ENCODE measurements around the gene CD58.

Gene CD58

GRCh38 chr1:116529681-116530080 lies 41.1 kb downstream of the CD58 start:
- Histone ChIP-seq H3K4me3 (ENCODE audit: low read depth, low read length) (no peak overlapping the region), H3K36me3 (ENCODE audit: control insufficient read depth in 2 of 2, insufficient read depth in 1 of 2, low read length in 2 of 2) (peaks cover 0 to 13% of the 10 kb centered on the region in 2 experiments; a peak in 1 of 3 replicates), H3K9me3 (ENCODE audit: control insufficient read depth, insufficient read depth, low read depth, low read length) (no peaks in the 10 kb centered on the region), H3K4me1 (ENCODE audit: control insufficient read depth, insufficient read depth, low read length) (no peaks in the 10 kb centered on the region), H3K27ac (ENCODE audit: extremely low read depth, low read depth, low read length) (no peak overlapping the region)
- ChIA-PET CTCF (interaction anchor here (0.6 kb wide), 1 partner anchor 468 kb away, joined by 3 read pairs; no protein-coding TSS in a partner anchor), POLR2A (no interaction called here)
- TF ChIP-seq KLF16 (tag by site-specific recombination; IDR thresholded peaks at IDR 0.05) (no peak), ZNF37A (tag by site-specific recombination; IDR thresholded peaks at IDR 0.05) (no peak), WT1 (tag by site-specific recombination; IDR thresholded peaks at IDR 0.05) (no peak), GLI2 (tag by site-specific recombination; IDR thresholded peaks at IDR 0.05; ENCODE audit: borderline replicate concordance, low read depth) (no peak), YY1 (tag by site-specific recombination; IDR thresholded peaks at IDR 0.05) (no peak), ZNF184 (tag by site-specific recombination; IDR thresholded peaks at IDR 0.05) (no peak), SCRT1 (tag by site-specific recombination; IDR thresholded peaks at IDR 0.05; ENCODE audit: borderline replicate concordance) (no peak), ZNF214 (tag by site-specific recombination; IDR thresholded peaks at IDR 0.05; ENCODE audit: borderline replicate concordance) (no peak), PRDM4 (tag by site-specific recombination; IDR thresholded peaks at IDR 0.05) (no peak), ZNF175 (tag by site-specific recombination; IDR thresholded peaks at IDR 0.05) (no peak), ZNF132 (tag by site-specific recombination; IDR thresholded peaks at IDR 0.05; ENCODE audit: borderline replicate concordance) (no peak), ZNF155 (tag by site-specific recombination; IDR thresholded peaks at IDR 0.05) (no peak), RBAK (tag by site-specific recombination; IDR thresholded peaks at IDR 0.05) (no peak), ZNF112 (tag by site-specific recombination; IDR thresholded peaks at IDR 0.05) (no peak), ZBTB8A (tag by site-specific recombination; IDR thresholded peaks at IDR 0.05) (no peak), ZNF664 (tag by site-specific recombination; IDR thresholded peaks at IDR 0.05) (no peak)
- TF ChIP-seq, protein P1, sequence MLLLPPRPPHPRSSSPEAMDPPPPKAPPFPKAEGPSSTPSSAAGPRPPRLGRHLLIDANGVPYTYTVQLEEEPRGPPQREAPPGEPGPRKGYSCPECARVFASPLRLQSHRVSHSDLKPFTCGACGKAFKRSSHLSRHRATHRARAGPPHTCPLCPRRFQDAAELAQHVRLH (tag by site-specific recombination; IDR thresholded peaks at IDR 0.05): no peak

GRCh38 chr1:116529199-116529631 lies 41.6 kb downstream of the CD58 start:
- no peaks in the 10 kb centered on the region for H3K9me3 ChIP-seq (ENCODE audit: control insufficient read depth, insufficient read depth, low read depth, low read length)
- TF ChIP-seq PATZ1 (tag by site-specific recombination; IDR thresholded peaks at IDR 0.05) (no peak), ZNF654 (tag by site-specific recombination; IDR thresholded peaks at IDR 0.05; ENCODE audit: low read depth) (no peak), ZNF184 (tag by site-specific recombination; IDR thresholded peaks at IDR 0.05) (no peak), GFI1B (tag by site-specific recombination; IDR thresholded peaks at IDR 0.05) (no peak), HIC1 (tag by site-specific recombination; IDR thresholded peaks at IDR 0.05) (no peak), ZNF324 (tag by site-specific recombination; IDR thresholded peaks at IDR 0.05) (no peak)
- TF ChIP-seq, protein P2, sequence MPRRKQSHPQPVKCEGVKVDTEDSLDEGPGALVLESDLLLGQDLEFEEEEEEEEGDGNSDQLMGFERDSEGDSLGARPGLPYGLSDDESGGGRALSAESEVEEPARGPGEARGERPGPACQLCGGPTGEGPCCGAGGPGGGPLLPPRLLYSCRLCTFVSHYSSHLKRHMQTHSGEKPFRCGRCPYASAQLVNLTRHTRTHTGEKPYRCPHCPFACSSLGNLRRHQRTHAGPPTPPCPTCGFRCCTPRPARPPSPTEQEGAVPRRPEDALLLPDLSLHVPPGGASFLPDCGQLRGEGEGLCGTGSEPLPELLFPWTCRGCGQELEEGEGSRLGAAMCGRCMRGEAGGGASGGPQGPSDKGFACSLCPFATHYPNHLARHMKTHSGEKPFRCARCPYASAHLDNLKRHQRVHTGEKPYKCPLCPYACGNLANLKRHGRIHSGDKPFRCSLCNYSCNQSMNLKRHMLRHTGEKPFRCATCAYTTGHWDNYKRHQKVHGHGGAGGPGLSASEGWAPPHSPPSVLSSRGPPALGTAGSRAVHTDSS (tag by site-specific recombination; IDR thresholded peaks at IDR 0.05): no peak
- CTCF ChIA-PET: no interaction called here
- H3K4me3 ChIP-seq (ENCODE audit: low read depth, low read length): no peak overlapping the region
- H3K36me3 ChIP-seq (ENCODE audit: control insufficient read depth in 2 of 2, insufficient read depth in 1 of 2, low read length in 2 of 2): peaks cover 0 to 11% of the 10 kb centered on the region in 2 experiments; a peak in 1 of 3 replicates
- no peaks in the 10 kb centered on the region for H3K4me1 ChIP-seq (ENCODE audit: control insufficient read depth, insufficient read depth, low read length)
- no peak overlapping the region for H3K27ac ChIP-seq (ENCODE audit: extremely low read depth, low read depth, low read length)
- POLR2A ChIA-PET: no interaction called here

All from HEK293 (cell line).